Measurements from ENCODE around the gene SLC39A10.

The SLC39A10 gene, protein sequence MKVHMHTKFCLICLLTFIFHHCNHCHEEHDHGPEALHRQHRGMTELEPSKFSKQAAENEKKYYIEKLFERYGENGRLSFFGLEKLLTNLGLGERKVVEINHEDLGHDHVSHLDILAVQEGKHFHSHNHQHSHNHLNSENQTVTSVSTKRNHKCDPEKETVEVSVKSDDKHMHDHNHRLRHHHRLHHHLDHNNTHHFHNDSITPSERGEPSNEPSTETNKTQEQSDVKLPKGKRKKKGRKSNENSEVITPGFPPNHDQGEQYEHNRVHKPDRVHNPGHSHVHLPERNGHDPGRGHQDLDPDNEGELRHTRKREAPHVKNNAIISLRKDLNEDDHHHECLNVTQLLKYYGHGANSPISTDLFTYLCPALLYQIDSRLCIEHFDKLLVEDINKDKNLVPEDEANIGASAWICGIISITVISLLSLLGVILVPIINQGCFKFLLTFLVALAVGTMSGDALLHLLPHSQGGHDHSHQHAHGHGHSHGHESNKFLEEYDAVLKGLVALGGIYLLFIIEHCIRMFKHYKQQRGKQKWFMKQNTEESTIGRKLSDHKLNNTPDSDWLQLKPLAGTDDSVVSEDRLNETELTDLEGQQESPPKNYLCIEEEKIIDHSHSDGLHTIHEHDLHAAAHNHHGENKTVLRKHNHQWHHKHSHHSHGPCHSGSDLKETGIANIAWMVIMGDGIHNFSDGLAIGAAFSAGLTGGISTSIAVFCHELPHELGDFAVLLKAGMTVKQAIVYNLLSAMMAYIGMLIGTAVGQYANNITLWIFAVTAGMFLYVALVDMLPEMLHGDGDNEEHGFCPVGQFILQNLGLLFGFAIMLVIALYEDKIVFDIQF

DNA sequence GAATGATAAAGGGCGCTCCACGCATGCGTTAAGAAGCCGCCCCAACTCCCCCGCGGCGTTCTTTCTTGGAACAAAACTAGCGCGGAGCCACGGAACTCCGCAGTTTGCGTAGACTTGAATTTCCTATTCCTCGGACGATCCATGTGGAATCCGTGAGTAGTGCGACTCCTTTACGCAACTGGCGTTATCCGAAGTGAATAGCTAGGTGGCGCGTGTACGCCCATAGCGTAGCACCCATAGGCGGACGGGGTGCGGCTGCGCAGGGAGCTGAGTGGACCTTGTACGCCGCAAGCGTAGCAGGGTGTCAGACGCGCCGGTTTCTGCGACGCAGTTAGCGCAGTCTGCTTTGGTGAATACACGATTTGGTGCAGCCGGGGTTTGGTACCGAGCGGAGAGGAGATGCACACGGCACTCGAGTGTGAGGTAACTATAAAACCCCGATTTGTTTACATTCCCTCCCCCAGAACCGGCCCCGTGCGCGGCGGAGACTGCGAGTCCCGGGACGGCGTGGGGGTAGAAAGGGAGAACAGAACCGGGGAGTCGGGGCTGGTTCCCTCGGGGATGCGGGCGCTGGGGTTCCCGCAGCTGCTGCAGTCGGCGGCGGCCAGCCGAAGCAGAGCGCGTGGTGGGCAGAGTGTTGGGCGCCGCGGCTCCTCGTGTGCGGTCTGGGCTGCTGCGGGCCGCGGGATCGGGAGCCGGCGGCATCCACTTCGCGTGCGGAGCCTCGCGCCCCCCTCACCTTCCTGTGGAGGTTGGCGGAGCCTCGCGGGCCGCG, at the start of gene SLC39A10:
TSS of gene SLC39A10 (plus strand) at position 368 of the 775 bp plus-strand sequence. CDS start 22,817 bp downstream, outside the sequence.
- DNase-seq (ENCODE audit: low read depth in 2 of 3, low spot score in 1 of 3): peak; percentile 94 to 99 (median 97)

DNA sequence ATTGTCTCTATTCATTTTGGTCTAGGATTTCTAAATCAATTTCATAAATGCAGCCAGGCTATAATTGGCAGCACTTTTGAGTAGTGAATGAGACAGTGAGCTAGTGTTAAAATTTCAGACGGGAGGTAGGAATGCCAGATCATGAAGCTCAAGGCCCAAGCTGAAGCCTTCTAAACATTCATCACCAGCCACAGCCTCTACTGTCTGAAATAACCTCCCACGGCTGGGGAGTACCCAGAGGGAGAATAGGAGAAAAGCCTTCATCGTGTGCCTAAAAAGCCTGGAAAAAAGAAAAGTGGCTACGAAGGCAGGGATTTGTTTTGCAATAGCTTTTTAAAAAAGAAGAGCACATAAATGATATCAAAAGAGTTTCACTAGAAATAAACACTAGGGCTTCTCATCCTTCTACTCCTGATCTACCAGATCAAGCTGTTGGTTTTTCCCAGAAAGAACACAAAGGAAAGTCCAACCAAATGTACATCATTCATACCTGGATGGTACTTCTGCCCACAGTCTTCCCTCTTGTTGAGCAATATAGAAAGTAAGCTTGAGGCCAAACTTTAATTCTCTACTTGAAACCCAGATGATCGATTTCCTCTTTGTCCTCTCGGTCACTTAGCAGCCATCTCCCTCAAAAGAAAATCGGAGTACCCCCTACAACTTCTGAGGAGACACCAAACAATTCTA, 48.1 kb upstream of the SLC39A10 start:
- no peak for DNase-seq (ENCODE audit: low read depth in 2 of 3, low spot score in 1 of 3)

DNA sequence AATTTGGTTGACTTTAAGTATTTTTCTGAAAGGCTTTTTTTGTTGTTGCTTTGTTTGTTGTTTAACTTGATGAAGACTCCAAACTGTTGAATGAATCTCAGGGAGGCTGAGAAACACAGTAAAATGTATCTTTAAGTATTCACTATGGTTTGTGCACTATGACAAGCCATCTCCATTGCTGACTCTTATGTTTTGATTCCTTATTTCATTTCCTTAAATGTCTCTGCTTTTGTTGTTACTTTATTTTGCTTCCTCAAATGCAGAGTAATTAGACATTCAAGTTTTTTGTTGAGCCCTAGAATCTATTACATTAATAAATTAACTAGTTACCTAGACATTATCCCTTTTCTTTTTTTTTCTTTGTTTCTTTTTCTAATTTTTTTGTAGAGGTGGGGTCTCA, 46.3 kb upstream of the SLC39A10 start:
- DNase-seq (ENCODE audit: low read depth in 2 of 3, low spot score in 1 of 3): no peak

DNA sequence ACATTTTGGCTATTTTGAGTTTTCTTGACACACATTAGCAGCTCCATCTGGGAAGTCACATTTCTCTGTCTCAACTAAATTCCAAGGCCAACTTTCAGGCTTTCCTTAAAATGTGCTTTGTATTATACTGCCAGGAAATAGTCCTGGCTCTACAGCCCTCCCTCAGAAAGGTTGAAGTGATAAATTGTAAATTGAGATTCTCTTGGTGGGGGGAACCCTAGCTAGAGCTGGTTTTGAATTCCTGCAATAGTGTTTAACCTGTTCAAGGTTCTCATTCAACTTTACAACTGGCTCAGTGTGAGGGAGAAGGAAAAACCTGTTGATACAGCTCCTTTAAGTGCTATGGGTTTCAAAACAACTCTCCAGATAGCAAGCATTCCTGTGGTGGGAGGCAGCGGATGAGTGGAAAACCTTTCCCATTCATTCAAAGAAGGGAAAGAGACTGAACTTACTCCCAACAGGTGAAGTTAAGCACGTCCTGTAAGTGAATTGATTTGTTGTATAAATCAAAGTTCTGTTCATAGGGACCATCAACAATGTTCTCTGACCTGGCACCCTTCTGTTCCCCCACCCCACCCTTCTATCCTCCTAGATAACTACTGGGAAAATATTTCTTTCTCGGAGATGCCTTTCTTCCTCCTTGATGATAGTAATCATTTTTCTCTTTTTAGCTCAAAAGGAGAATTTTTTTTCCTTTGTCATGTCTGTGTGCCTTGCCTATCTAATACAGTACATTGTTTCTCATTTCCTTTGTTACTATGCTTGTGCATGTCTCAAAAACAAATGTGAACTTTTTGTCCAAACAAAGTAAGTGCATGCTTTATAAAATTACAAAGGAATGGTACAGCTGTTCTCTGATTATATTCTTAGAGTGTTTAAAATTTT, 44.2 kb upstream of the SLC39A10 start:
- no peak for DNase-seq (ENCODE audit: low read depth in 2 of 3, low spot score in 1 of 3)

DNA sequence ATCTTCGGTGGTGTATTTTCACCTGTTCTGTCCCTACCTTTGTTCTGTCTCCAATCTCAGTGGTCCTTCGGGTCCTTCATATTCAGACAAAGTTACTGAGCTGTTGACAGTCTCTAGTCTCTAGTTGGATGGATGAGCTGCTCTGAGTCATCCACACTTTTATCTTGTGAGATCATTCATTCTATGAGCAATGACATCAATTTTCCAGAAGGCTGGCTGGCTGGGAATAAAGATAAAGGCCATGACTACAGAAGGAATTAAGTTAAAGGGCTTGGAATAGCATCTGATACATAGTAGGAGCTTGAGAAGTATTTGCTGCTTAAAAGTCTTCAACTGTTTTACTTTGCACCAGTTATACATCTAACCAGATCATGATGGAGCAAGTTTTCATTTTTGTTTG, 43.1 kb upstream of the SLC39A10 start:
- no peak for DNase-seq (ENCODE audit: low read depth in 2 of 3, low spot score in 1 of 3)

DNA sequence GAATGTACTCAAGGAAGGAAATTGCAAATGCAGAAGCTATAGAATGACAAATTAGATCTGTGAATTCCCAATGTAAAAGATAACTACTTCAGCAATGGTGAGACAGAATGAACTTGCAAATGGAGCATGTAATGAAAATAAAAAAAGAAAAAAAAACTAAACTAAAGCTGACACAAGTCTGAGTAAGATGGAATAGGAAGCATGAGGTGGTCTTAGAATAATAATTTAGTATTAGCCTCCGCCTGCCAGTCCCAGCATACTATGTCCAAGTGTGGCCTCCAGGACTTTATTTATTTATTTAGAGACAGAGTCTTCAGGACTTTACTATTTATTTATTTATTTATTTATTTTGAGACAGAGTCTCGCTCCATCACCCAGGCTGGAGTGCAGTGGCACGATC, 37.4 kb upstream of the SLC39A10 start:
- DNase-seq (ENCODE audit: low read depth in 2 of 3, low spot score in 1 of 3): no peak

DNA sequence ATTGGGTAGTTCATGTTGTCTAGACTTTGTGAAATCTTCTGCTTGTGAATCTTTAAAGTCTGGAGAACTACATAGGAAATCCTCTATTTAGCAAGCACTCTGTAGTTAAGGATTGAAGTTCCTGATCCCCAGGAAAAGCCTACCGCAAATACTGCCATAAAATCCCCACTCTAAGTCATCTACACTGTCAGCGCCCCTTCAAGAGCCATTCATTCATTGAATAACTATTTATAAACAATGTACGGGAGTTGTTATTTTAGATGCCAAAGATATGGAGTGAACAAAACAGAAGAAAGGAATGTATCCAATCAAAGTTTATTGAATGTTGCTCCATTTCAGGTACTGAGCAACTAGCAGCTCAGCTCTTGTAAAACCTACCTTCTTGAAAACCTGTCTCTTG, 36.5 kb upstream of the SLC39A10 start:
- no peak for DNase-seq (ENCODE audit: low read depth in 2 of 3, low spot score in 1 of 3)

DNA sequence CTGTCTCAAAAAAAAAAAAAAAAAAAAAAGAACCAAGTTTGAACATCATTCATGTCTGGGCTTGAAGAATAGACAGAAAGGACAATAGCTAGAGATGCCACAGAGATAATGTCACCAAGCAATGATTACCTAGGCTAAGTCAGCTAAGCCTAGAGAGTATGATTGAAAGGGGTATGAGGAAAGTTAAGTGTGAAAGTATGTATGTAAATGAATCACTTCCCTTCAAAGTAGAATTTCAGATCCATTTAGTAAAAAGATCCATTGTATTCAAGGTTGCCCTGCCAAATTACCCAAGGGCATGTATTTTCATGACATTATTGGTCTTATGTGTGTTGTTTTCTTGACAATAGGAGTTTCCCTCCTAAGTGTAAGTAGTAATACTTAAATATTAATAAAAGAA, 34.1 kb upstream of the SLC39A10 start:
- no peak for DNase-seq (ENCODE audit: low read depth in 2 of 3, low spot score in 1 of 3)

DNA sequence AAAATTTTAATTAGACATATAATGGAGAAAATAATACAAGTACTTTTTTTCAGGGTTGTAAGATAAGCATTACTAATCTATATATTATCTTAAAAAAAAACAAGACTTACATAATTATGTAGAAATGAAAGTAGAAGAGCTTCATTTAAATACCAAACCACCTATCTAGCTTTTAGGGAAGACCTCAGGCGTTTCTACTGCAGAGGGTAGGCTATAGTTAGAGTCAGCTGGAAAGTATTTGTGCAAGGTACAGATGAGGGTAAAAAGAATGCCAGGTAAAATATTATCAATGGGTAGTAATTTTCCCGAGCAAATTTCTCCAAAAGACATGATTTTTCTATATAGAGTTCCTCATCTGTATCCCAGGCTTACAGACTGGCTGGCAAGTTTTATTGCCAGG, 30.5 kb upstream of the SLC39A10 start:
- DNase-seq (ENCODE audit: low read depth in 2 of 3, low spot score in 1 of 3): no peak

DNA sequence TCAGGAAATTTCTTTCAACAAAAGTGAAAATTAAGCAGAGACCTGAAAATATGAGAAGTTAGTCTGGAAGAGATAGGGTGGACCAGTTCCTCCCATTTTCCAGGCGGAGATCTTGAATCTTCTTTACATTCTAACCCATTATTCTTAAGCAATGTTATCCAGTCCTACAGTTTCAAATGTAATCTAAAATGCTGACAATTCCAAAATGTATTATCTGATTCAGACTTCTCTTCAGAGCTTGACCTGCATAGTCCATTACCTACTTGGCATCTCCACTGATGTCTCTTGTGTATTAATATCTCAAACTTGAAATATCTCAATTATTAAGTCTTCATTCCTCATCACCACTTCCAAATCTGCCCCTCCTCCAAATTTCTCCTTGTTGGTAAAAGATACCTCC, 28.4 kb upstream of the SLC39A10 start:
- no peak for DNase-seq (ENCODE audit: low read depth in 2 of 3, low spot score in 1 of 3)

DNA sequence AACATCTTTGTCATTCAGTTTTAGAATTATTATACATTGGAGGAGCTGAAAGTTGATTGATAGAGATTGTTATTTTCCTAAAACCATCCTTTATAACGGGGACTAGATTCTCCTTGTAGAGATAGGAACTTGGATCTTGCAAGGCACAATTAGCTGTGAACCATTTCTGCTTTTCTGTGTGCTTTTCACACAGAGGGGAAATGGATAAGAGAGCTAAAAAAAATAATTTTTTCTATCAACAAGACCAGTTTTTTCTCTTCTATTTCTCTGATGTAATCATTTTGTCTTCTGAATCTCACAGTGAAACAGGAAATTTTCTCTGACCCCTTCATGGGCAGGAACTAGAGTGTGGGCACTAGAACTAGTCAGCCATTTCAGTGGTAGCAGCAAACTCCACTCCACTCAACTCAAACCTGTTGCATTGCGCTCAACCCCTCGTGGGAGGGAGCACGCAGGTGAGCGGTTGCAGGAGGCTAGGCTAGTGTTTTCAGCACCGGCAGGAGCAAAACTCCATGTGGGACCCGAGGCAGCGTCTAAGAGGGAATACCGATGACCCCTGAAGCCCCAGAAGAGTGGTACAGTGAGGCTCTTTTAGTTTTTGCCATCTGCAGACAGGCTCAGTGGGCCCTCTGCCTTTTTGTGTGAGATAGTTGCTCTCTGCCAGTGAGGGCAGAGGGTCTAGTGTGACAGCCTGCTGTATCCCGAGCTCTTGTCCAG, 24.0 kb upstream of the SLC39A10 start:
- no peak for DNase-seq (ENCODE audit: low read depth in 2 of 3, low spot score in 1 of 3)

DNA sequence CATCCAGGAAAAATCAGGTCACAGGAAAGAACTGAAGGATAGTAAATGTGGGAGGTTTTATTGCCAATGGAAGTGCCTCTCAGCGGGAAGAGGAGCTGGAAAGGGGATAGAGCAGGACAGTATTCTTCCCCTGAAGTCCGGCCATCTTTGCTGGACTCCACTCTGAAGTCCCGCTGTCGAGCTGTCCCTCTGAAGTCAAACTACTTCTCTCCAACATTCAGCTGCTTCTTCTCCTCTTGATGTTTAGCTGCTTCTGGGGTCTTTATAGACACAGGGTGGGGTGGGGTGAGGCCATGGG, 23.5 kb upstream of the SLC39A10 start:
- DNase-seq (ENCODE audit: low read depth in 2 of 3, low spot score in 1 of 3): no peak

DNA sequence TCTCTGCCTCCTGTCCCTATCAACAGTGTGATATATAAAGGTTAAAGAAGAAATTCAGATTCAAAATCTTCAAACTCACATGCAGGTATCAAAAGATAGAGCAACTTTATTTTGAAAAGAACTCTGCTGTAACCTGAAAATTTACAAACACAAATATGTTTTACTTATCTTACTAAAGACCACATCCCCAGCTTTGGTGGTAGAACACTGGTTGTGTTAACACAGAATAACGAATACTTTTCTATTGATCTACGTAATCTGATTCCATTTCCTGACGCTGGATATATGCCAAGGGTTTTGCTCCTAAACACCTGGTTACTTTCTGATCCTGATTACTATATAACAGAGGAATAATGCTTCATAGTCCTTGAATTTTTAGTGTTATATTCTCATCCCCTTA, 23.1 kb upstream of the SLC39A10 start:
- no peak for DNase-seq (ENCODE audit: low read depth in 2 of 3, low spot score in 1 of 3)

DNA sequence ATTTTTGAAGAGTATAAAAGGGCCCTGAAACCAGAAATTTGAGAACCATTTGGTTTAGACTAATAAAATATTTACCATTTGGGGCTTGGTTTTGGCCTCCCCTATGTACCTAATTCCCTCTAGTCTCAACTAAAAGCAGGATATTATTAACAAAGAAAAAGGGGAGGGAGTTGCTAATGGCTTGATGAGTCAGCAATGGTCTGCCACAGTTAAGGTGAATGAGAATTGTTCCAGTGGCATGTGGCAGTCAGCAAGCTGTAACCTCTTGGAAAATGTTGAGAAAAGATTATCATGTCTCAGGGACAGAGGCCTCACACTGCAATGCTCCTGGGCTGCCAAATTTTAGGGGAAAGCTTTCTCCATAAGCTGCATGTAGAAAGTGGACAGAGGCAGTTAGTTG, 20.1 kb upstream of the SLC39A10 start:
- DNase-seq (ENCODE audit: low read depth in 2 of 3, low spot score in 1 of 3): no peak

DNA sequence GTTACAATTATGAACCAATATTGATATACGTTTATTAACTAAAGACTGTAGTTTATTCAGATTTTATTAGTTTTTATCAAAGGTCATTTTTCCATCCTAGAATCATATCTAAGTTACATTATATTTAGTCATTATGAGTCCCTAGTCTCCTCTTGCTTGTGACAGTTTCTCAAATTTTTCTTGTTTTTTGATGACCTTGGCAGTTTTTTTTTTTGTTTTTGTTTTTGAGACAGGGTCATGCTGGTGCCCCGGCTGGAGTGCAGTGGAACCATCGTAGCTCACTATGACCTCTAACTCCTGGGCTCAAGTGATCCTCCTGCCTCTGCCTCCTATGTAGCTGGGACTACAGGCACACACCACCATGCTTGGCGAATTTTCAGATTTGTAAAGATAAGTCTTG, 18.3 kb upstream of the SLC39A10 start:
- no peak for DNase-seq (ENCODE audit: low read depth in 2 of 3, low spot score in 1 of 3)

DNA sequence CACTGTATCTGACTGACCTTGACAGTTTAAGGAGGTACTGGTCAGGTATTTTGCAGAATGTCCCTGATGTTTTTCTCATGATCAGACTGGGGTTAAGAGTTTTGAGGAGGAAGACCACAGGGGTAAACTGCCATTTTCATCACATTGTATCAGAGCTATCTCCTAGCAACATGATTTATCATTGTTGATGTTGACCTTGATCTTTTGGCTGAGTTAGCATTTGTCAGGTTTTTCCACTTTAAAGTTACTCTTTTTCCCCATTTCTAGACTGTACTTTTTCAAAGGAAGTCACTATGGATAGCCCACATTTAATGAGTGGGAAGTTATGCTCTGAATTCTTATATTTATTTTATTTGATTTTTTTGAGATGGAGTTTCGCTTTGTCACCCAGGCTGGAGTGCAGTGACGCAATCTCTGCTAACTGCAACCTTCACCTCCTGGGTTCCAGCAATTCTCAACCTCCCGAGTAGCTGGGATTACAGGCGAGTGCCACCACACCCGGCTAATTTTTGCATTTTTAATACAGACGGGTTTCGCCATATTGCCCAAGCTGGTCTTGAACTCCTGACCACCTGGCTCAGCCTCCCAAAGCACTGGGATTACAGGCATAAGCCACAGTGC, 17.7 kb upstream of the SLC39A10 start:
- no peak for DNase-seq (ENCODE audit: low read depth in 2 of 3, low spot score in 1 of 3)

DNA sequence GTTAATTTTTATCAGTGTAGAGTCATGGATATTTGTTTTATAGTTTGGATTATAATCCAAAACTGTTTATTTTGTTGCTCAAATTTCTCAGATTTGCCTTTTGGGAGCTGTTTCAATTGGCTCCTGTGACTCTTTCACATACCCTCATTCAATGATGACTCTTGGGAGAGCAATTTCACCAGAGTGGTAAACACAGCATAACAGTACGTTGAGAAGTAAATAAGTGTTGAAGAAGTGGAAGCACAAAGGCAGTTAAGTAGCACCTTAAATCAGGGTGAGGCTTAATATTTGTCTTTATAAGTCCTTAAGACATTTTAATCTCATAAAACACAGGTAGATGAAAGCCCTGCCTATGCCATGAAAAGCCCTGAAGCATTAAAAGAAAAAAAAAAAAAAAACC, 17.1 kb upstream of the SLC39A10 start:
- no peak for DNase-seq (ENCODE audit: low read depth in 2 of 3, low spot score in 1 of 3)

DNA sequence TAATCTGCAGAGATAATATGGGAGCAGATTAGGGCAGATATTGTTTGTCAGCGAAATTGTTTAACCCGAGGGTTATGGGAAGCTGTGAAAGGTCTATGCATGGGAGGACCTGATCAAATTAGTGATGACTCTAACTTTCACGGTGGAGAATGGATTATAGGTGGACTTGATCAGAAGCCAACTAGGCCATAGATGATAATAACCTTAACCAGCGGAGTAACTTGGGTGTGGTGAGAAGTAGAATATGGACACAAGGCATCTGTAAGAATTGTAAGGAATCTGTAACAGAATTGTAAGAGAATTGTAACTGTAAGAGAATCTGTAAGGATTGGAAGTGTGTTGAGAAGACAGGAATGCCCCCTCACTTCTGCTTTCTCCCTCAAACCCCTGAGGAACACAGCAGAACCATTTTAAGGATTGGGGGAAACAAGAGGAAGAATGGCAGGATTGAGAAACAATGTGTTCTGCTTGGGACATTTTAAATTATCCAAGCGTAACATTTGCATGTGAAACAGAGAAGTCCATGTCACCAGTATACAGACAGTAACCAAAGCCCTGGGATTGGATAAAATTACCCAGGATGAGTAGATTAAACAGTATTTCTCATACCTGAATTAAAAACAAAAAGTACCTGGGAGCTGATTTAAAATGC, 14.9 kb upstream of the SLC39A10 start:
- DNase-seq (ENCODE audit: low read depth in 2 of 3, low spot score in 1 of 3): no peak

DNA sequence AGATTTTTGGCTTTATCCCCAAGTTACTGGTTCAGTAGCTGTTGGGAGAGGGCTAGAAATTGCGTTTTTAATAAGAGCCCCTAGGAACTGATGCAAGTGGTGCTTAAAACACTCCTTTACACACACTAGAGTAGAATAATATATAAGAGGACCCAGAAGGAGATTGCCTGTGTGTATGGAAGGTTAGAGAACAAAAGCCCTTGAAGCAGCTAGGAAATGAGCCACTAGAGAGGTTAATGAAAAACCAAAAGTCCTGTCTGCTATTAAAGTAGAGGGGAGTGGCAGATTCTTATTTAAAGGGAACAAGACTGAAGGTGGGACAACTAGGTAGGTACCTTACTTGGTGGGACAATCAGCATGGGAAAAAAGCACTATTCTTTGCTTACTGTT, 14.4 kb upstream of the SLC39A10 start:
- DNase-seq (ENCODE audit: low read depth in 2 of 3, low spot score in 1 of 3): no peak
